Heart left ventricle (tissue), 13 donors: ENCODE data around the gene CCDC85C.

ENCODE experiments used
- CTCF ChIP-seq, 12 donors: fragments of 200-600 bp; sonication (generic) in 4 of 12; IDR thresholded peaks; one replicate each; pipeline versions ENCODE4 v1.5.0 to v1.8.0; 2018 to 2022; ENCODE audit warnings: antibody characterized with exemption in 12 of 12, mild to moderate bottlenecking in 5 of 12
- POLR2A ChIP-seq, 2 donors: fragments of 450-650 bp; IDR thresholded peaks; one replicate each; pipeline ENCODE4 v1.6.1; 2017; ENCODE audit warnings: antibody characterized with exemption in 2 of 2, mild to moderate bottlenecking in 2 of 2, moderate library complexity in 2 of 2
- donor health status: ischemic (EF 13 %, LVEDD 7.1; RV severe dilation, severe dysfunction).
- donor health status: DM: no; HTN: yes; CAD: no.
- donor health status: DM: no; HTN: no; CAD: no.
- donor health status: ischemic (EF 25% LVEDD 6.9; RV normal size, moderate dysfunction).
- donor health status: ischemic (EF 25% LVEDD 5.7; RV mildly dilated, moderate dysfunction).
- donor health status: ischemic (EF 35%, LVEDD 5.7; RV mildly dilated, moderate dysfunction).
- donor health status: nonischemic (EF 11% LVEDD 7.7; RV severe dilation, severe dysfunction).
- donor health status: DM: yes; HTN: yes; CAD: no.
- donor health status: PGD.
- donor health status: ischemic (EF 29% LVEDD 5.4; RV normal size, mild dysfunction).
- donor health status: nonischemic (EF 23%, LVEDD 6.1; RV moderate dilation, normal function).

GRCh38 chr14:99559286-99559990, 44.6 kb downstream of the CCDC85C start:
- TF ChIP-seq POLR2A (IDR thresholded peaks at IDR 0.05) (no peak), CTCF (IDR thresholded peaks at IDR 0.05) (no peak)
